HEK293 (cell line): ENCODE measurements around the gene QARS1.

ENCODE experiments used
- ATF2 ChIP-seq: fragments of 450-650 bp; formaldehyde crosslinking; IDR thresholded peaks from 2 replicates; pipeline ENCODE4 v1.5.1; 2016; ENCODE audit warnings: missing biosample characterization, missing genetic modification characterization, low read depth
- CTCF ChIP-seq: fragments of 450-650 bp; formaldehyde crosslinking; IDR thresholded peaks from 2 replicates; pipeline ENCODE4 v1.5.1; 2016; ENCODE audit warnings: missing biosample characterization, missing genetic modification characterization
- MEIS1 ChIP-seq: sonication (generic); formaldehyde crosslinking; IDR thresholded peaks from 2 replicates; pipeline ENCODE4 v1.8.1; 2022; ENCODE audit warnings: missing genetic modification reagents, mild to moderate bottlenecking, borderline replicate concordance
- REST ChIP-seq: fragments of 450-650 bp; formaldehyde crosslinking; IDR thresholded peaks from 2 replicates; pipeline ENCODE4 v1.5.1; 2016; ENCODE audit warnings: missing biosample characterization, missing genetic modification characterization
- TCF7L2 ChIP-seq: IDR thresholded peaks from 2 replicates; pipeline ENCODE4 v1.6.1; 2011; ENCODE audit warnings: low read depth, mild to moderate bottlenecking, inconsistent platforms, low read length, moderate library complexity, borderline replicate concordance
- ZBTB1 ChIP-seq: fragments of 450-650 bp; formaldehyde crosslinking; IDR thresholded peaks from 2 replicates; pipeline ENCODE4 v1.5.1; 2016; ENCODE audit warnings: missing biosample characterization, missing genetic modification characterization
- ZBTB26 ChIP-seq: fragments of 450-650 bp; formaldehyde crosslinking; optimal IDR thresholded peaks from 2 replicates; pipeline ENCODE3; 2016; ENCODE audit warnings: missing biosample characterization, mild to moderate bottlenecking, missing genetic modification characterization
- ZNF175 ChIP-seq: fragments of 450-650 bp; formaldehyde crosslinking; IDR thresholded peaks from 2 replicates; pipeline ENCODE4 v1.5.1; 2016; ENCODE audit warnings: missing biosample characterization, missing genetic modification characterization
- ZNF184 ChIP-seq: fragments of 450-650 bp; IDR thresholded peaks from 2 replicates; pipeline ENCODE4 v1.5.1; 2018; ENCODE audit warnings: missing biosample characterization, mild to moderate bottlenecking, missing genetic modification characterization
- ZNF274 ChIP-seq, 2 experiments: fragments of 200-500 bp in 1 of 2; fragments of 450-650 bp in 1 of 2; sonication (Bioruptor generic) in 1 of 2; formaldehyde crosslinking in 1 of 2; IDR thresholded peaks; 2 replicates each; pipeline versions ENCODE4 v1.5.1 to v1.6.1; 2014 to 2016; ENCODE audit warnings: borderline replicate concordance in 1 of 2, inconsistent platforms in 1 of 2, low read length in 1 of 2, missing biosample characterization in 1 of 2, missing genetic modification characterization in 1 of 2
- ZNF335 ChIP-seq: fragments of 450-650 bp; formaldehyde crosslinking; conservative IDR thresholded peaks from 2 replicates; pipeline ENCODE4 v1.5.1; 2016; ENCODE audit warnings: missing biosample characterization, missing genetic modification characterization
- ZNF423 ChIP-seq: fragments of 450-650 bp; formaldehyde crosslinking; IDR thresholded peaks from 2 replicates; pipeline ENCODE4 v1.5.1; 2016; ENCODE audit warnings: missing biosample characterization, missing genetic modification characterization
- ZNF707 ChIP-seq: fragments of 450-650 bp; formaldehyde crosslinking; IDR thresholded peaks from 2 replicates; pipeline ENCODE4 v1.5.1; 2016; ENCODE audit warnings: missing biosample characterization, missing genetic modification characterization
- ZNF76 ChIP-seq: fragments of 450-650 bp; formaldehyde crosslinking; IDR thresholded peaks from 2 replicates; pipeline ENCODE4; 2016; ENCODE audit warnings: low read depth, missing biosample characterization, missing genetic modification characterization, borderline replicate concordance

- no peak for TF ChIP-seq ZBTB26
- no peak for TF ChIP-seq TCF7L2
- TF ChIP-seq ZNF184 (tag by site-specific recombination) = no peak
- no peak for TF ChIP-seq REST (tag by site-specific recombination)
- TF ChIP-seq ZNF707 (tag by site-specific recombination) = no peak
- no peak for TF ChIP-seq ATF2 (tag by site-specific recombination)
- TF ChIP-seq MEIS1 = no peak
- TF ChIP-seq CTCF (tag by site-specific recombination) = no peak
- no peak for TF ChIP-seq ZNF175 (tag by site-specific recombination)
- TF ChIP-seq ZNF423 (tag by site-specific recombination) = no peak
- no peak for TF ChIP-seq ZNF274 (IDR thresholded peaks at IDR 0.05; ENCODE audit: low read length)
- TF ChIP-seq ZNF274 (tag by site-specific recombination; IDR thresholded peaks at IDR 0.05; ENCODE audit: borderline replicate concordance) = no peak
- no peak for TF ChIP-seq ZNF335
- no peak for TF ChIP-seq ZBTB1 (tag by site-specific recombination)
- no peak for TF ChIP-seq ZNF76 (tag by site-specific recombination)
Observed at GRCh38 chr3:49148159-49148558, 43.6 kb upstream of the QARS1 start.
